Stimulated activated CD4-positive, alpha-beta T cell treated with anti-CD3 and anti-CD28 coated beads, Interleukin-12 subunit alpha, Interleukin-12 subunit beta, amount 100 ng/mL, for 24 hours (primary cell): ENCODE measurements around the gene SPPL2C.

Experiments
- DNase-seq, 2 experiments: peaks; one replicate each; pipeline ENCODE4 v3.0.0-alpha.2; 2020; ENCODE audit warnings: low read depth in 2 of 2

The SPPL2C gene

DNA sequence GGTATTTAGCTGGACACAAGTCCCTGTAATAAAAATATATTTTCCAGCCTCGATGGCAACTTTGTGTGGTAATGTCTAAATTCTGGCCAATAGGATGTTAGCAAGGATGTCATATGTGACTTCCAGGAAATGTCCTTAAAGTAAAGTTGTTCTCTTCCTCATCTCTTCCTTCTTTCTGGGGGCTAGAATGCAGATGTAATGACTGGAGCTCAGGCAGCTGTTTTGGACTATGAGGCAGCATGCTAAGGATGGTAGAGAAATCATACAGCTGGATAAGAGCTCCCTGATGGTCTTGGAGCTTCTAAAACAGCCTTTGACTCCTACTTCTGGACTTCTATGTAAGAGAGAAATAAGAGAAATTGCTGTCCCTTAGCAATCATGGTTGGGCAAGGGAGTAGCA is 32.8 kb downstream of the SPPL2C start:
- DNase-seq: no peak

DNA sequence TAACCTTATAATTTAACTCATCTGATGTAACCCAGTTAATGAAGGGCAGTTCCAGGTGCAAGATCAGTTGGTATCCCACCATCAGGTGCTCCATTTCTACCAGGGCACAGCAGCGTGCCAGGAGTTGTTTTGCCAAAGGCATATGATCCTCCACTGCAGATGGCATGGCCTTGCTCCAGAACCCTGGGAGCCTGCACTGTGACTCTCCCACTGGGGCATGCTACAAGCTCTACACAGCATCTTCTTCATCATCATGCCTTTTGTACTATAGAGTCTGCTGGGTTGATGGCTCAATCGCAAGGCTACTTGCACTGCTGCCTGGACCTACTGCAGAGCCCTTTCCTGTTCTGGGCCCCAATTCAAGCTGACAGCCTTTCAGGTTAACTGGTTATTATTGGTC is 38.4 kb downstream of the SPPL2C start:
- DNase-seq: no peak

DNA sequence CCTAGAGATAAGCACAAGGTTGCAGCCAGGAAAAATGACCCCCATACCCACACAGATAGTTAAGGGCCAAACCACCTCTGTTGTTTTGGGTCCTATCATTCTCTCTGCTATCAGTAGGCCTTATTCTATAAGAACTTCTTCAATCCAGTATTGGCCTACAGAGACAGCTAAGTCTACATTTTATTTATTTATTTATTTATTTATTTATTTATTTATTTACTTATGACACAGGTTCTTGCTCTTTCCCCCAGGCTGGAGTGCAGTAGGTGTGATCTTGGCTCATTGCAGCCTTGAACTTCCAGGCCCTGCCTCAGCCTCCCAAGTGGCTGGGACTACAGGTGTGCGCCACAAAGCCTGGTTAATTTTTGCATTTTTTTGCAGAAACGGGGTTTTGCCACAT is 42.2 kb downstream of the SPPL2C start:
- DNase-seq: no peak

DNA sequence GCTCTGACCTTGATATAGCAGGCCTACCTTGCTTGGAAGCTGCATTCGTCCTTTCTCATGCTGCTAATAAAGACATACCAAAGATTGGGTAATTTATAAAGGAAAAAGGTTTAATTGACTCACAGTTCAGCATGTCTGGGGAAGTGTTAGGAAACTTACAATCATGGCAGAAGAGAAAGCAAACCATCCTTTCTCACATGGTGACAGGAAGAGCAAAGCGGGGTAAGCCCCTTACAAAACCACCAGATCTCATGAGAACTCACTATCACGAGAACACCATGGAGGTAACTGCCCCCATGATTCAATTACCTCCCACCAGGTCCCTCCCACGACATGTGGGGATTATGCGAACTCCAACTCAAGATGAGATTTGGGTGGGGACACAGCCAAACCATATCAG is 43.7 kb downstream of the SPPL2C start:
- DNase-seq: no peak

DNA sequence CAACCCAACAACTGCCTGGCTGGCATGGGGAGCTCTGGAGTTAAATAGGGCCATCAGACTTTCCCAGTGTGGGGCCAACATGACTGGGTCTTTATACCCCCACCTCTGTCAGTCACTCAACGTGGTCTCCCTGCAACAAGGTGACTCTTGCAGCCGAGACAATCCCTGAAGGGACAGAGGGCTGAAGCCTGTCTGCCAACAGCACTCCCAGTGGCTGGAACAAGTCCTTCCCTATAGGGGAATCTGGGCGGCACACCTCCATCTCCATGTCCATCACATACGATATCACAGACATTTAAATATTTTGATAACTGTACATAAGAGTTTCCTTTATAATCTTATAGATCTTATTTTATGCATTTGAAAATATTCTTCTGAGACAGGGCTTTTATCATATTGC is 44.9 kb downstream of the SPPL2C start:
- no peak for DNase-seq

DNA sequence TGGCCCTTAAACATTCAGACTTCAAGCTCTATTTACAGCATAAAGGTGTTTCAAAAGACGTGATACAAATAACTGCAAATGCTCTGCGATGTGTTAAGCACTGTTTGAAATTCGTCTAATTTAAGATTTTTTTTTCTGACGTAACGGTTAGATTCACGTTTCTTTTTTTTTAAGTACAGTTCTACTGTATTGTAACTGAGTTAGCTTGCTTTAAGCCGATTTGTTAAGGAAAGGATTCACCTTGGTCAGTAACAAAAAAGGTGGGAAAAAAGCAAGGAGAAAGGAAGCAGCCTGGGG is 49.0 kb downstream of the SPPL2C start:
- DNase-seq: no peak

DNA sequence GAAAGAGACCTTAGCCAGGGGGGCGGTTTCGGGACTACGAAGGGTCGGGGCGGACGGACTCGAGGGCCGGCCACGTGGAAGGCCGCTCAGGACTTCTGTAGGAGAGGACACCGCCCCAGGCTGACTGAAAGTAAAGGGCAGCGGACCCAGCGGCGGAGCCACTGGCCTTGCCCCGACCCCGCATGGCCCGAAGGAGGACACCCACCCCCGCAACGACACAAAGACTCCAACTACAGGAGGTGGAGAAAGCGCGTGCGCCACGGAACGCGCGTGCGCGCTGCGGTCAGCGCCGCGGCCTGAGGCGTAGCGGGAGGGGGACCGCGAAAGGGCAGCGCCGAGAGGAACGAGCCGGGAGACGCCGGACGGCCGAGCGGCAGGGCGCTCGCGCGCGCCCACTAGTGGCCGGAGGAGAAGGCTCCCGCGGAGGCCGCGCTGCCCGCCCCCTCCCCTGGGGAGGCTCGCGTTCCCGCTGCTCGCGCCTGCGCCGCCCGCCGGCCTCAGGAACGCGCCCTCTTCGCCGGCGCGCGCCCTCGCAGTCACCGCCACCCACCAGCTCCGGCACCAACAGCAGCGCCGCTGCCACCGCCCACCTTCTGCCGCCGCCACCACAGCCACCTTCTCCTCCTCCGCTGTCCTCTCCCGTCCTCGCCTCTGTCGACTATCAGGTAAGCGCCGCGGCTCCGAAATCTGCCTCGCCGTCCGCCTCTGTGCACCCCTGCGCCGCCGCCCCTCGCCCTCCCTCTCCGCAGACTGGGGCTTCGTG is 49.5 kb downstream of the SPPL2C start, which contains the start of gene MAPT:
Gene MAPT, plus strand, starts transcription at position 533 of the 763 bp plus-strand sequence. CDS start 67,784 bp downstream, outside the sequence.
- peak; percentile 69 to 70 for DNase-seq

DNA sequence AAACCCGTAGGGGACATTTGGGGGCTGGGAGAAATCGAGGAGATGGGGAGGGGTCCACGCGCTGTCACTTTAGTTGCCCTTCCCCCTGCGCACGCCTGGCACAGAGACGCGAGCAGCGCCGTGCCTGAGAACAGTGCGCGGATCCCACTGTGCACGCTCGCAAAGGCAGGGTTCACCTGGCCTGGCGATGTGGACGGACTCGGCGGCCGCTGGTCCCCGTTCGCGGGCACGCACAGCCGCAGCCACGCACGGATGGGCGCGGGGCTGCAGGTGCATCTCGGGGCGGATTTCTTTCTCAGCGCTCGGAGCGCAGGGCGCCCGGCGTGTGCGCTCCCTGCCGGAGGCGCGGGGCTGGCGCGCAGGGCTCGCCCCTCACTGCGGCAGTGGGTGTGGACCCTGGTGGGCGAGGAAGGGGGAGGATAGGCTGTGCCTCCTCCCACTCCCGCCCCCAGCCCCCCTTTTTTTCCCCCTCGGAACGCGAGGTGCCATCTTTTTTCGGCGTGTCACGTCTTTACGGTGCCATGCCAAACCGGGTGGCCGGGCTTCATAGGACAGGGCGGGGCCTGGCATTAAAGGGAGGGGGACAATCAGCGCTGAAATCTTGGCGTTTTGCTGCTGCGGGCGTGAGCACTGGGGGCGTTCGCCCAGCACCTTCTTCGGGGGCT is 50.8 kb downstream of the SPPL2C start:
- DNase-seq: no peak

DNA sequence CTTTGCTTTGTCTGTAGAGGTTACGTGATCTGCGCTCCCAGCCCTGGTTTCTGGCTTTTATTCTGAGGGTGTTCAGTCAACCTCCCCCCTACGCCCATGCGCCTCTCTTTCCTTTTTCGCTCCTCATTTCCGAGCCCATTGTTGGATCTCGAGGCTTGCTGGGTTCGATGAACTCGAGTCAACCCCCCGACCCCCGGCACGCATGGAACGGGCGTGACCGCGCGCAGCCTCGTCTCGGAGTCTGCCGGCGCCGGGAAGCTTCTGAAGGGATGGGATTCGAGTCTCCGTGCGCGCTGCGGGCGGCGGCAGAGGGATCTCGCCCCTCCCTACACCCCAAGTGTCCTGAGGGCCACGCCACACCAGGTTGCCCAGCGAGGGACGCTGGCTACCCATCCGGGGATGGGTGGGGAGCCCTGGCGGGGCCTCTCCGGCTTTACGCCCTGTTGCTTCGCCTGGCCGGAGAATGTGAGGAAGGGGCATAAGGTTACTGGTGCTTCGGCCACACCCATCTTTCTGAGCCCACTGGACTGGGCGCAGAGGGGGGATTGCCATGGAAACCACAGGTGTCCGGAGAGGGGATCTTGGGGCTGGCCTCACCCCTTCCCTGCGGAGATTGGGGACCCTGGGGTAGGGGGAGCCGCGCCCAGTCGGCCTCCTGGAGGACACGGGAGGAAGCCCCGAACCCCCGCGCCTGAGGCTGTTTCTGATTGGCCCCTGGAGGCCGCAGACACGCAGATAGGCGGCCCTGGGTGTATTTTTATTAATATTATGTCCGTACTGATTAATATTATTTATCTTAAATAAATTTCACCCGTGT is 51.5 kb downstream of the SPPL2C start:
- no peak for DNase-seq
